Psoas muscle (tissue), 8 donors: ENCODE results near the gene LIX1L. TPM values are rescaled to one million over a fixed set of nuclear protein-coding genes. Genes with fewer than 3 reads are reported as not detected.

Experiments used
- ATAC-seq, 4 donors: fragments of 200-7000 bp; cut with Tn5 transposase; one replicate each; pipeline ENCODE4 v1.9.1; 2020; ENCODE audit warnings: moderate library complexity in 3 of 4, mild to moderate bottlenecking in 2 of 4
- DNase-seq, 2 donors: peaks; one replicate each; pipeline ENCODE4 v3.0.0-alpha.2; 2020
- H3K27ac ChIP-seq: fragments of 200-600 bp; one replicate; pipeline ENCODE4 v1.8.0; 2022
- H3K27me3 ChIP-seq, 3 donors: fragments of 200-600 bp in 1 of 3; one replicate each; pipeline versions ENCODE4 v1.6.1 to v1.8.0; 2013 to 2022; ENCODE audit warnings: low read length in 2 of 3, mild to moderate bottlenecking in 2 of 3, moderate library complexity in 1 of 3; ENCODE audit not compliant: insufficient read depth in 3 of 3
- H3K36me3 ChIP-seq, 2 donors: fragments of 200-600 bp in 1 of 2; one replicate each; pipeline versions ENCODE4 v1.6.1 to v1.8.0; 2013 to 2022; ENCODE audit warnings: low read depth in 1 of 2, mild to moderate bottlenecking in 1 of 2, moderate library complexity in 1 of 2; ENCODE audit not compliant: insufficient read depth in 1 of 2
- H3K4me1 ChIP-seq: fragments of 200-600 bp; one replicate; pipeline ENCODE4 v1.8.0; 2022
- H3K4me3 ChIP-seq: fragments of 200-600 bp; one replicate; pipeline ENCODE4 v1.8.0; 2022; ENCODE audit warnings: mild to moderate bottlenecking
- H3K9me3 ChIP-seq: fragments of 200-600 bp; one replicate; pipeline ENCODE4 v1.8.0; 2022
- CTCF ChIP-seq: fragments of 200-600 bp; IDR thresholded peaks from one replicate; pipeline ENCODE4 v1.8.0; 2022; ENCODE audit warnings: antibody characterized with exemption
- WGBS, 3 donors: extraction: QIAGEN DNeasy Blood & Tissue Kit; methylation state at CpG; one replicate each; pipeline versions ENCODE4 v1.1.6 to v1.1.7; 2013; 5-methylcytosine and 5-hydroxymethylcytosine counted together
- intact Hi-C, 2 donors: fragments of 100-400 bp; cut with DNase I; formaldehyde crosslinking; loops; one replicate each; pipeline versions ENCODE4 v1.11.0 to v1.14.2; 2022
- polyA plus RNA-seq, 3 donors: library from polyadenylated mRNA; stranded (reverse); fragments of 200-250 nt; gene quantifications; one replicate each; pipeline ENCODE4 v1.2.3, GENCODE V29; 2013
- total RNA-seq, 4 donors: library from RNA; stranded (reverse); fragmentation: NEBNext Ultra II Directional in 2 of 4; extraction: Animal tissue kit (Norgen Biotek cat#: 25700) in 2 of 4; gene quantifications; one replicate each; pipeline versions ENCODE4 v1.2.1 to v1.2.4, GENCODE V29; 2021 to 2023
- donor health status: healthy with polysubstance abuse.
- donor health status: DM: no; HTN: no; CAD: no; lungs with moderate emphysema.
- donor health status: Bipolar disorder and iron deficiency.
- donor health status: healthy.
- donor health status: DM: yes; HTN: yes; CAD: no.
- donor health status: DM: no; HTN: no; CAD: no.
- donor health status: DM: no; HTN: no; CAD: no.
- donor health status: DM: yes; HTN: yes; CAD: no.

Gene LIX1L
- total and polyA plus RNA-seq, 7 donors, result 14.6 to 59.7 (median 28.1) TPM

- peaks cover 67% of the 10 kb centered on the region for H3K4me1 ChIP-seq
- intact Hi-C loops, result loop anchor here in 1 of 2 donors (2.0 to 5.0 kb wide), 2 partner anchors 19 to 103 kb away; partner anchors contain the start of gene PIAS3
Measured at GRCh38 chr1:145959957-145960467, 2.2 kb upstream of the LIX1L start.

GRCh38 chr1:145959333-145959732, 1.5 kb upstream of the LIX1L start:
- ATAC-seq (no peak), DNase-seq (no peak)
- H3K9me3 ChIP-seq, result no peaks in the 10 kb centered on the region
- H3K27me3 ChIP-seq, result no peaks in the 10 kb centered on the region
- no peak for TF ChIP-seq CTCF
- intact Hi-C loops, result no loop called here
- no peak overlapping the region for H3K4me3 ChIP-seq
- peak overlapping the region; percentile 86 for H3K27ac ChIP-seq
- H3K4me1 ChIP-seq, result peaks cover 71% of the 10 kb centered on the region
- no peaks in the 10 kb centered on the region for H3K36me3 ChIP-seq

More at GRCh38 chr1:145959957-145960467, 2.2 kb upstream of the LIX1L start:
- WGBS, 3 donors, result 4 to 6% (median 6%) methylated on average over 12 of the region's 12 CpGs
- H3K27me3 ChIP-seq, result no peaks in the 10 kb centered on the region
- H3K36me3 ChIP-seq, result no peaks in the 10 kb centered on the region
- H3K9me3 ChIP-seq, result no peaks in the 10 kb centered on the region
- DNase-seq, result no peak
- ATAC-seq, result no peak
- H3K27ac ChIP-seq, result peak overlapping the region; percentile 86
- peak overlapping the region; percentile 85 for H3K4me3 ChIP-seq
- no peak for TF ChIP-seq CTCF

DNA sequence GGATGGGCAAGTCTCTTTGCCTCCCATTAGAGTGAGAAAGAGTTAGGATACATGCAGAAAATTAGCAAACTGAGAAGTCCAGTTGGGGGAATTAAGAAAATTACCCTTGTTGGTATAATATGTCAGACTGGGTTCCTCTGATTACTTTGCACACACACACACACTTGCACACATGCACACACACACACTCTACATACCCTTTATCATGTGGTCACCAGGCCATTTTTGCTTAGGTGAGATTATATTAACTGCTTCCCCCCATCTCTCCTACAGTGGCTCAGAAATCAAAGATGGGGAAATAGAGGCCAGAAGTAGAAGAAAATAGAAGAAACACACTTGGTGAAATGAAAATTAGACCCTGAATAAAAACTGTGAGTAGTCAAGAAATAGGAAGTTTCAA, 917 bp upstream of the LIX1L start:
- H3K27ac ChIP-seq, result peak overlapping the region; percentile 92
- TF ChIP-seq CTCF, result no peak
- ATAC-seq (no peak), DNase-seq (no peak)
- H3K36me3 ChIP-seq, result no peaks in the 10 kb centered on the region
- H3K9me3 ChIP-seq, result no peaks in the 10 kb centered on the region
- H3K4me1 ChIP-seq, result peaks cover 74% of the 10 kb centered on the region
- H3K27me3 ChIP-seq, result no peaks in the 10 kb centered on the region
- intact Hi-C loops, result no loop called here
- H3K4me3 ChIP-seq, result peak overlapping the region; percentile 68

DNA sequence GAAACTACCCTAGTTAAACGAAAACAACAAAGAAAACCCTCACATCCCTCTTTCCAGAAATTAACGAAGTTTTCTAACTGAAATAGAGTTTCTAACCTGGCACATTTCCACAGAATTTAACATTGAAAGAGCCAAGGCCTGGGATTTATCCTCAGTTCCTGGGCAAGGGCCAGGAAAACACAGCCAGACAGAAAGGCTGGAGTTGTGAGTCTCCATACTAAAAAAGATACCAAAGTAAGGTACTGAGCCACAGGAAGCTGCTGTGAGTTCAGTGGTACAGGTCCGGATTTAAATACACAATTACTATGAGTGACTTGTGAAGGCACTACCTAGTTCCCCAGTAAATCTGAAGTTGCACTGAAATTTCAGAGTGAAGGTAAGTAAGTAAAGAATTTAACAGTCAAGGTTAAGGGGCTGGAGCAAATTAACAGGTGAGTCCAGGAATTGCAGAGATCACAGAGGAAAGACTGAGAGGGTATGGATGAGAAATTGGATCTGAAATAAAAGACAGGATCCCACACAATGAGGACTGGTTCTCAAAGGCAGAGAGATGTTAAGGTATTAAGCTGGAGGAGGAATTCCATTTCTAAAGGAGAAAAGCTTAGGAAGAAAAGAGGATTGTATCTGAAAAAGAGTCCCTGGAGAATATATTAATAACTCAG, 905 bp downstream of the LIX1L start:
- Histone ChIP-seq H3K9me3 (no peaks in the 10 kb centered on the region), H3K36me3 (no peaks in the 10 kb centered on the region), H3K27me3 (no peaks in the 10 kb centered on the region), H3K27ac (peak overlapping the region; percentile 92), H3K4me1 (peaks cover 72% of the 10 kb centered on the region), H3K4me3 (peak overlapping the region; percentile 68)
- WGBS, 3 donors, result 1 to 3% (median 3%) methylated on average over 3 of the region's 3 CpGs
- intact Hi-C loops, result no loop called here
- ATAC-seq (peak in 3 of 4 donors; percentile 15 to 56 (median 35)), DNase-seq (peak; percentile 43 to 68)
- no peak for TF ChIP-seq CTCF

GRCh38 chr1:145956361-145956760, 1.5 kb downstream of the LIX1L start:
- ATAC-seq (no peak), DNase-seq (no peak)
- peaks cover 73% of the 10 kb centered on the region for H3K4me1 ChIP-seq
- peak overlapping the region; percentile 92 for H3K27ac ChIP-seq
- intact Hi-C loops, result no loop called here
- H3K9me3 ChIP-seq, result no peaks in the 10 kb centered on the region
- no peak for TF ChIP-seq CTCF
- H3K36me3 ChIP-seq, result no peaks in the 10 kb centered on the region
- H3K4me3 ChIP-seq, result peak overlapping the region; percentile 68
- no peaks in the 10 kb centered on the region for H3K27me3 ChIP-seq
